ENCODE measurements around the gene CCDC157.
"Not testable (repeated sequence)": the region's sequence is repeated elsewhere in the genome, so short reads cannot be mapped to it uniquely, and the experiment has no call there.

CCDC157 gene

DNA sequence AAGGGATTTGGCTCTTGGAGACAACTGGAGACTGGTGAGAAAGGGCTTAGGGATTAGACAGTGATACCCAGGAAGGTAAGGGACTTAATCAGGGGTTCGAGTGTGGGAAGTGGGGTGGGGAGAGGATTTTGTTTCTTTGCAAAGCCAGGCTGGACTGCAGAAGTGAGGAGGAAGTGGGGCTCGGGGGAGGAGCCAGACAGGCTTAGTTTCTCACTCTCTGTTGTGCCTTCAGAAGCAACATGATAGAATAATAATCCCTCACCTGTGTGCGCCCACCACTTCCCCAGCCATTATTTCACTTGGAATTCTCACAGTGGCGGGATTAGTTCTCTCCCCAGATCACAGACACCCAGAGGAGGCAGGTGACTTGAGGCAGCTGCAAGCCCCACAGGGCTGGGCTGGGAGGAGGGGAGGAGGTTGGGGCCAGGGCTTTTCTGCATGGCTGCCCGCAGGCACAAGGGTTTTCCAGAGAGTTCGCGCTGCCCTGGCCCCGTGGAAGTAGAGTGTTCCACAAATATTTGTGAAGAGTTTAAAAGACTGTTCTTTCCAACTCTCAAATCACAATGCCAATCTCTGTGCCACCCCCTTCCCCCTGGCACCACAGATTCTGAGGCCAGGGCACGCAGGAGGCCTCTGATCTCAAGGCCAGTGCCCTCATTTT lies 36.0 kb downstream of the CCDC157 start:
- no peak for DNase-seq

GRCh38 chr22:30393322-30393680 lies 36.5 kb downstream of the CCDC157 start:
- no peak for DNase-seq

DNA sequence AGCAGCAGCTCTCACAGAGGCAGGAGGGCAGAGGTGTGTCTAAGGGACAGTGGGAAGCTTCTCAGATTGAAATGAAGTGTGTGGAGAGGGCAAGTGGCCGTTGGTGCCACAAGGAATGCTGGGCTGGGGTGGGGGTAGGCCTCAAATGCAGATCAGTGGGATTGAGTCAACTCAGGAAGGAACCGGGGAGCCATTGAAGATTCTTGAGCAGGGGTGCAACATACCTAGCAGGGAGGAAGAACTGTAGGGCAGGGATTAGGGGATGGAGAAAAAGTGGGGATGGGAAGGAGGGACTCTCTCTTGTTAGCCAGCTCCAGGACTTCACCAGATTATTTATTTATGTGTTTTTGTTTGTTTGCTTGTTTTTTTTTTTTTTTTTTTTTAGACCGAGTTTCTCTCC lies 37.1 kb downstream of the CCDC157 start:
- no peak for DNase-seq

GRCh38 chr22:30396871-30397655 lies 40.3 kb downstream of the CCDC157 start, which contains the start of gene SEC14L2:
Gene SEC14L2, plus strand, starts transcription at chr22:30397018. Its CDS starts 99 bp downstream, at chr22:30397117.
- peak; percentile 47 for DNase-seq

DNA sequence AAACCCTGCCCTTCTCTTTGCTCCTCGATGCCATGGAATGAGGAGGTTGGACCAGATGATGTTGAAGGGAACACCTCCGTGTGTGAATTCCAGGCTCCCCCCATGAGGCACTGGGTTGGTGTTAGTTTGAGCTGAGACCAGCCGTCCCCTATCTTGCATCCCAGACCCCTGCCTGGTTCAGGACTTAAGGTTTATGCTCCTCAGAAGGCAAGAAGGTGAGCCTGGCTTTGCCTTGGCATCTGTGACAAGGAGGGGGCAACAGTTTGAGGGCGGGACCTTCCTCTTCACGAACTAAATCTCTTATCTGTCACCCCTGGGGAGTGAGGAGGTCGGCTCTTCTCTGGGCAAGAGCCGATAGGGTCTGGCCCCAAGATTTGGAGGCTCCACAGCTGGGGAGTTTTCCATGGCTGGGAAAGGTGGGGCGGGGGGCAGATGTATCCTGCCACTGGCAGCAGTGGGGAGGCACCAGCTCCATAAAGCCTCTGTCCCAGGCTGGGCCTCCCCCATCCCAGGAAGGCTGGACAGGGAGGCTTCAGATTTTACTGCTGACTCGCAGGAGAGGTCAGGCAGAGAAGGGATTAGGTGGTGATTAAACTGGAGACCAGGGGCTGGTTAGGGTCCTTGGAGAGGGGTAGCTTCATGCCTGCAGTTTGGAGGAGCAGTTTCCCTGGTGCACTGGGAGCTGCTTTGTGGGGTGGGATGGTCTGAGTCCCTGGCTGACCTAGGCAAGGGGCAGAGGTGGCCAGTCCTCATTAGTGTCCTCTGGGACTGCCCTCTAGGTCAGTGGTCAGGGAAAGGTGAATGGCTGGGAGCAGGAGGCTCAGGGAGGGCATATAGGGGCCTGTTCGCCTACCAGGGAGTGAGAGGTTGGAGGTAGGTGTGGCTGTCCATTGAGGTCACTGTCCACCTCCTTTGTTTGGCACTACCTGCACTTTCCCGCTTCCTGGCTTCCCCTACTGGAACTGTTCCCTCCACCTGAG lies 41.1 kb downstream of the CCDC157 start:
- DNase-seq, result no peak

DNA sequence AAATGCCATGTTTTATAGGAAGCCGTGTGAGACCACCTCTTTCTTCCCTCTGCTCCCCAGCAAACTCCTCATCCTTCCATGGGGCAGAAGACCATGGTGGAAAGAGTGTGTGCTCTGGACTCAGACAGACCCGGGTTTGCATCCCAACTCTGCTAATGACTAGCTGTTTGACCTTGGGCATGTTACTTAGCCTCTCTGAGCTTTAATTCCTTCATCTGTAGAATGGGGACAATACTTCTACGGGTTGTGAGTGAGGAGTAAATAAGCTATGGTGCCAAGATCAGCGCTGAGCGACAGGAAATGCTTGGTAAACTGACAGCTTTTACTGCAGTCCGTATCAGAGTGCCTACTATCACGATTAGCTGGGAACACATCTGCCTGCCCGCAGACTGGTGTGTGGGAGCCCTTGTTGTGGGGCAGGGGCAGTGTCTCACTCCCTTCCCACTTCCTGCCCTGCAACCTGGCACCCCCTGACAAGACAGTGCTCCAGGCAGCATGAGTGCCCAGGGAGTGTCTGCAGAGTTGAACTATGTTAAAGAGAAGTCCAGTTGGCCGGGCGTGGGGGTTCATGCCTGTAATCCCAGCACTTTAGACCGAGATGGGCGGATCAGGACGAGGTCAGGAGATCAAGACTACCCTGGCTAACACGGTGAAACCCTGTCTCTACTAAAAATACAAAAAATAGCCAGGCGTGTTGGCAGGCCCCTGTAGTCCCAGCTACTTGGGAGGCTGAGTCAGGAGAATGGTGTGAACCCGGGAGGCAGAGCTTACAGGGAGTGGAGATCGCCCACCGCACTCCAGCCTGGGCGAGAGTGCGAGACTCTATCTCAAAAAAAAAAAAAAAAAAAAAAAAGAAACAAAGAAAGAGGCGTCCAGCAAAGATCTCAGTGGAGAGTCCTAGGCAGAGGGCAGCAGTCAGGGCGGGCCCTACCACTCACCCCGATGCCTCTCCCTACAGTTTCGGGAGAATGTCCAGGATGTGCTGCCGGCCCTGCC lies 42.2 kb downstream of the CCDC157 start:
- DNase-seq, result no peak

- no peak for DNase-seq
Measured at GRCh38 chr22:30399718-30400117, 42.9 kb downstream of the CCDC157 start.

DNA sequence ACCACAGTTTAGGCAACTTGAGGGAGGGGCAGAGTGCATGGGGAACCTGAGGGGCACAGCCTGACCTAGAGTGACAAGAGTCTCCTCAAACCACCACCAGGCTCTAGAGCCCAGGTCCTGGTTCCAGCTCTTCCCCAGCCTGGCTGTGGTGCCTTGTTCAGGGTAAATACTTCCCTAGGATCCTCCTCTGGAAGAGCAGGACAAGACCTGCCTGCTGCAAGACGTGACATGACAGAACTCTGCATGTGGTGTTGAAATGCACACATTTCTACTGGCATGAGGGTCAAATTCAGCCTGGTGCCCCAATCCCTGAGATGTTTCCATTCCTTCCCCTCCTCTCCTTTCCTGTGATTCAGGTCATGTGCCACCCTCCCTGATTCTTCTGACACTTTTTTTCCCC lies 43.4 kb downstream of the CCDC157 start:
- no peak for DNase-seq

DNA sequence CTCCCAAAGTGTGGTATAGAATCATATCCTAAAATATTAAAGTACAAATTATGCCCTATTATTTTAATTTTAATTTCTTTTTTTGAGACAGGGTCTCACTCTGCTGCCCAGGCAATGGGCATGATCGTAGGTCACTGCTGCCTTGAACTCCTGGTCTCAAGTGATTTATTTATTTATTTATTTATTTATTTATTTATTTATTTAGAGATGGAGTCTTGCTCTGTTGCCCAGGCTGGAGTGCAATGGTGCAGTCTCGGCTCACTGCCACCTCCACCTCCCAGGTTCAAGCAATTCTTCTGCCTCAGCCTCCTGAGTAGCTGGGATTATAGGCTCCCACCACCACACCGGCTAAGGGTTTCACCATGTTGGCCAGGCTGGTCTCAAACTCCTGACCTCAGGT lies 44.2 kb downstream of the CCDC157 start:
- not testable (repeated sequence) for DNase-seq

DNA sequence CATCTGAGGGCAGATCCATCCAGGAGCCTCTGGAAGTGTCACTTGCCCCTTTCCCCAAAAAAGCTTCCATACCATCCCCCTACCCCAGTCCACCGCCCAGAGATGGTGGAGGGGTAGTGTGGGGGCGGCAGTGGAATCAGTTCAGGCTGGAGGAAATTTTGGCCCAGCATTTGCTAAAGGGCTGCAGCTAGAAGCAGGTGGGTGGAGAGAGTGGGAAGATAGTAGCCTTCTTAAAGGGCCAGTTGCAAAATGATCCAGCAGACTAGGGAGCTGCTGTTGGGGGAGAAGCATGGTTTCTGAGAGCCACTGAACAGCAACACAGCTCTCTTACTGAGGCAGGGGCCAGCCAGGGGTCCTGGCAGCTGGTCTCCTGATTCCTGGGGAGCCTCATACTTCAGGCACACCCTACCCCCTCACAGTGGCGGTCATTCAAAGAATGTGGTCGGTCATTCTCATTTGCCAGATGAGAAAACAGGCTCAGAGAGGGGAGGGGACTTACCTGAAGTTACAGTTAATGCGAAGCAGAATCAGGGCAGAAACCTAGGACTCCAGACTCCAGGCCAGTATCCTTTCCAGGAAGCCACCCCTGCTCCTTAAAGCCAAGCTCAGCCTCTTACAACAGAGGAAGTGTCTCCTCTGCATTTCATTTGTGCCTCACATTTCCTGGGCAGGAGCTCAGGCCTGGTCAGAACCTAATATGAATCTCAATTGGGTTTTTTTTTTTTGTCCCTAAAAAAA lies 45.4 kb downstream of the CCDC157 start:
- no peak for DNase-seq

- DNase-seq, result not testable (repeated sequence)
Measured at GRCh38 chr22:30402766-30403104, 45.9 kb downstream of the CCDC157 start.

GRCh38 chr22:30404307-30404706 lies 47.5 kb downstream of the CCDC157 start:
- no peak for DNase-seq

DNA sequence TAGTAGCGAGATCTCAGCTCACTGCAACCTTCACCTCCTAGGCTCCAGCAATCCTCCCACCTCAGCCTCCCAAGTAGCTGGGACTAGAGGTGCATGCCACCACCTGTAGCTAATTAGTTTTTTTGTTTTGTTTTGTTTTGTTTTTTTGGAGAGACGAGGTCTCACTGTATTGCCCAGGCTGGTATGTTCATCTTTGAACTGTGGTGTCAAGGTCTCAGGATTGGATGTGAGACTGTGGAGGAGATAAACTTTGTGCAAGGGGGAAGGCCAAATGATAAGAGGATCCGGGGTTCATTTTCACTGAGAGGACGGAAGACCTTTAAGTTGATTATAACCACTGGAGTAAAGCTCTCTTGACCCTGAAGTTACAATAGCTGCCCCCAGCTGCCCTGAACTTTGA lies 48.9 kb downstream of the CCDC157 start:
- no peak for DNase-seq

DNA sequence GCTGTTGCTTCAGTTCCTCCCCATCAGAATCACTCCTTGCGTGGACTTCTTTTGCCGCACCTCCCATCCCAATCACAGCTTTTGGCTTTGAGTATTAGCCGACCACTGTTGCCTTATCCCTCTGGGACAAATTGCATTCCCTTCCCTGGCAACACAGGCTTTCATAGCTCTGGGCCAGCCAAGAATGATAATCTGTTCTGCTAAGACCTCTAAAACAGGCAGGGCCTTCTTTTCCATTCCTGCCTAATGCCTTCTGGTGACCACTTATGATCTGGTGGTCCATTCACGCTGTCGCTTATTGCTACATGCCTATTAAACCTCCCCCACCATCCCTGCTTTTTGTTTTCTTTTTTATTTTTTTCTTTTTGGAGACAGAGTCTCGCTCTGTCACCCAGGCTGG lies 49.6 kb downstream of the CCDC157 start:
- no peak for DNase-seq

DNA sequence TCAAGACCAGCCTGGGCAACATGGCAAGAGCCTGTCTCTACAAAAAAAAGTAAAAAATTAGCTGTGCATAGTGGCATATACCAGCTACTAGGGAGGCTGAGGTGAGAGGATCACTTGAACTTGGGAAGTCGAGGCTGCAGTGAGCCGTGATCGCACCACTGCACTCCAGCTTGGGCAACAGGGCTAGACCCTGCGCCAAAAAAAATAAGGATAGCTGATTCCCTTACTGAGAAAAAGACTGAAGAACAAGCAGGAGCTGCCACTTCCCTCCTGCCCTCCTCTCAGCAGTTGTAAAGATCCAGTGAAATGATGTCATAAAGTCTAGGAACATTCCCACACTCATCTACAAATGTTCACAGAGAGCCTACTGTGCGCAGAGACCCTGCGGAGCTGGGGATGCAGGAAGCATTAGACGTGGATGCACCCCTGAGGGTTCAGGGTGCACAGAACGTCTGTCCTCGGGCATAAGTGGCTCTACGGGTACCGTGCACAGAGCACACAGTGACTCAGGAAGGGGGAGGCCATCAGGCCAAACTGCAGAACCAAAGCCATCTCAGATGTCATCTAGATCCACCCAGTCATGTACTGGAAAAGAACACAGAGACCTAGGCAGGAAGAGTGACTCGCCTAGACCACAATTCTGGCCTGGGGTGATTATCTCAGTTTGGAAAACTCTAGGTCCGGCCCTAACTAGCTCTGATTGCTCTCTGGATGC lies 51.7 kb downstream of the CCDC157 start:
- DNase-seq, result no peak

GRCh38 chr22:30411780-30412179 lies 55.0 kb downstream of the CCDC157 start:
- DNase-seq, result no peak

- DNase-seq, result no peak
Measured at GRCh38 chr22:30413001-30413400, 56.2 kb downstream of the CCDC157 start.

GRCh38 chr22:30413745-30414524 lies 57.1 kb downstream of the CCDC157 start:
- DNase-seq, result no peak

DNA sequence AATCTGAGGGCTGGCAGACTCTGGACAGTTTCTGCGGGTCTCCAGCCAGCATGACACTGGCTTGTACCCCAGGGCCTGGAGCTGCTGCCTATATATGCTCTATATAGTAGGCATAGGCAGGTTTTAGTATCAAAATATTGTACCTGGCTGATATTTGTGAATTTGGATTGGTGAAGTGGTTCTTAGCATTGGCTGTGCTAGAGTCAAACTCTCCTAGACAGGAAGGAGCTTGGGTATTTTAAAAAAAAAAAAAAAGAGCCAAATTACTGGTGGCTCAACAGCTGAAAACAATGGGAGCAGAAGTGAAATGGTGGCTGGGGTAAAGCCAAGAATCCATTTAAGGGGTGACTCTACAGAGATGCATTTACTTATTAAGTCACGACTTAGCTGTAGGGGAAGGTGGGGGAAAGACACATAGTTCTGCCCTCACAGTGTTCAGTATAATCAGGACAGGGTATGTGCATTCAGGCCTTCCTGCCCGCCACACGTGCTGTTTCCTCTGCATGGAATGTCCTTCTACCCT lies 57.8 kb downstream of the CCDC157 start:
- no peak for DNase-seq

GRCh38 chr22:30416403-30416802 lies 59.6 kb downstream of the CCDC157 start:
- no peak for DNase-seq
